Tracheal epithelial cell (primary cell): ENCODE measurements around the gene COA3. TPM values are rescaled to one million over a fixed set of nuclear protein-coding genes. Genes with fewer than 3 reads are reported as not detected.

ENCODE experiments used
- total RNA-seq: library from RNA; depleted of rRNA; stranded (reverse); fragments of >200 nt; gene quantifications from 2 replicates; pipeline ENCODE4 v1.2.1, GENCODE V29; 2014

Gene COA3, protein sequence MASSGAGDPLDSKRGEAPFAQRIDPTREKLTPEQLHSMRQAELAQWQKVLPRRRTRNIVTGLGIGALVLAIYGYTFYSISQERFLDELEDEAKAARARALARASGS
- total RNA-seq, result 71.3 and 76.9 TPM in 2 replicates

DNA sequence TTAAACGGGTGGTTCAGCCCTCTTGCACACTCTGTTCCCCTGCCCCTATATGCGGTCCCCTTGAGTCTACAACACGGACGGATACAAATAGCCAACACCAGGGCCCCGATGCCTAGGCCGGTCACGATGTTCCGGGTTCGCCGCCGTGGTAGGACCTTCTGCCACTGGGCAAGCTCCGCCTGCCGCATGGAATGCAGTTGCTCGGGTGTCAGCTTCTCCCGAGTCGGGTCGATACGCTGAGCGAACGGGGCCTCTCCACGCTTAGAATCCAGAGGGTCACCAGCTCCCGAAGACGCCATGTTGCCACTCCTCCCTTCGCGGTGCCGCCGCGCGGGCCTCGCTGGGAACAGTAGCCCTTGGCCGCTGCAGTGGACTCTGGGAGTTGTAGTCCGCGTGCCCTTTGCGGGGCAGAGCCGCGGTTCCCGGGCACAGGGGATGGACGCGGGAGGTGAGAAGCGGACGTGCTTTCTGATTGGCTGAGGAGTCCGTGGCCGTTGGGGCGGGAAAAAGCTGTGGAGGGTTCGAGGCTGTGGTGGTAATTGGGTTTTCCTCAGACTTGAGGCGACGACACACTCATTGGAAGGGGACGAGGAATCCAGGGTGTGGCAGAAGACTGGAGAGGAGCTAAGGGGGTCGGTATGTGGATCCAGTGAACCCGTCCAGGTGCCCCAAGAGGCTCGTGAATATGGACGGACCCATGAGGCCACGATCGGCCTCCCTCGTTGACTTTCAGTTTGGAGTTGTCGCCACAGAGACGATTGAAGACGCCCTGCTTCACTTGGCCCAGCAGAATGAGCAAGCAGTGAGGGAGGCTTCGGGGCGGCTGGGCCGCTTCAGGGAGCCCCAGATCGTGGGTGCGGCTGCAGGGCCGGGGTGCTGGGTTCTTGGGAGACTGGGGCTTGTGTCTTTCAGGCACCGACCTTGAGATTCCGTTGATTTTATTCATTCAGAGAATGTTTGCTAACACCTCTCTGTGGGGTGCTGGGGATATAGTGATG is at the start of gene COA3, which contains the start of gene CNTD1:
Gene COA3, minus strand, starts transcription at position 322 of the 998 bp plus-strand sequence. Its CDS starts 23 bp downstream, at position 299.
Gene CNTD1, plus strand, starts transcription at position 479 of the 998 bp plus-strand sequence. Its CDS starts 207 bp downstream, at position 686.

DNA sequence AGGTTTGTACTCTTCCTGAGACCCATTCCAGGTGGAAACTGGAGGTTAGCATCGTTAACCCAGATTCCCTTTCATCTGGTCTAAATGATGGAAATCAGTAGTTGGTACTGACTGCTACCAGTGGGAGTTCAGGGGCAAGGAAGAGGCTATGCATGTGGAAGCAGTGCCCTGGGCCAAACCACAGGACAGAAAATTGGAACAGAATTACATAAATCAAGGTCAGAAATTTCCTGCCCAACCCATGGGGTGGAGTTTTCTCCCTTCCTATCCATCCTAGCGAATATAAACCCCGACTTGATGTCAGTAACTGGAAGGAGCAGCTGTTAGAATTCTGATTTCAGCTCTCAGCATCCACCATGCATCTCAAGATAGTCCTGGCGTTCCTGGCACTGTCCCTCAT is 45.8 kb upstream of the COA3 start, which contains the start of gene AOC2:
Gene AOC2, plus strand, starts transcription at position 310 of the 400 bp plus-strand sequence. Its CDS starts 47 bp downstream, at position 357.

DNA sequence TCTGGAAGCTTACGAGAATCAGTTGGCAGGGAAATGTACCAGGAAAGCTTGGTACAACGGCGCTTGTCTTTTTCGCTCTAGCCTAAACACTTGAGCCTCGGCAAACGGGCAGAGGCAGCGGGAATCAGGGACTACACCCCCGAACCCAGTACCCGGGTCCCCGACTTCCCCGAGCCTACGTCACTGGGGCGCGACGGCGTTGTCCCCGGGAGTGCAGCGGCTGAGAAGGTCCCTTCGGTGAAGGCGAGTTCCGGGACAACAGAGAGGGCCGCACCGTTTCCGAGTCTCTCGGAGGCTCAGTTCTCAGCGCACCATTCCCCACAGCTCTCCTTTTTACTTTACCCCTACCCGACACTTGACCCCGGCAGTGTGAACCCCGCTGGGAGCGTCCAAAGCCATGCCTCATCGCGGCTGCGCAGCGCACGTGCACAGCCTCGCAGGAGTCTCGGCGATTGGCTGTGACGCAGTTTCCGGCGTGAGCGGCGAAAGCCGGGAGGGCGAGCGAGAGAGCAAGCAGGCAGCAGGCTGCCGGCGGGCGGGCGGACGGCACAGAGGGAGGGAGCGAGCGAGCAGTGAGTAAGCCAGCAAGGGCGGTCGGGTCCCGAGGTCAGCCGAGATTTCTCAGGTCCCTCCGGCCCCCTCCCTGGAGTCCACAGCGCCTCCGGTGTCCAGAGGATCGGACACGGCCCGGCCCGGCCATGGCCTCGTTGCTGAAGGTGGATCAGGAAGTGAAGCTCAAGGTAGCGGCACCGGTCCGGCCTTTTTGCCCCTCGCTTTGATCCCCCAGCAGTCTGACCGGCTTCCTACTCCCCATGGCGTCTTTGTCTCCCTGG is 34.6 kb upstream of the COA3 start, which contains the start of gene PSME3:
Gene PSME3, plus strand, starts transcription at position 464 of the 833 bp plus-strand sequence. Its CDS starts 235 bp downstream, at position 699.

GRCh38 chr17:42779936-42780850 is 18.3 kb downstream of the COA3 start, which contains the start of gene WNK4:
Gene WNK4 (plus strand): TSS chr17:42780610. CDS start chr17:42780699, 89 bp downstream.

GRCh38 chr17:42773290-42774035 is 25.0 kb downstream of the COA3 start, which contains the start of gene VPS25:
Gene VPS25 (plus strand): TSS chr17:42773449. CDS start chr17:42773476, 27 bp downstream.

DNA sequence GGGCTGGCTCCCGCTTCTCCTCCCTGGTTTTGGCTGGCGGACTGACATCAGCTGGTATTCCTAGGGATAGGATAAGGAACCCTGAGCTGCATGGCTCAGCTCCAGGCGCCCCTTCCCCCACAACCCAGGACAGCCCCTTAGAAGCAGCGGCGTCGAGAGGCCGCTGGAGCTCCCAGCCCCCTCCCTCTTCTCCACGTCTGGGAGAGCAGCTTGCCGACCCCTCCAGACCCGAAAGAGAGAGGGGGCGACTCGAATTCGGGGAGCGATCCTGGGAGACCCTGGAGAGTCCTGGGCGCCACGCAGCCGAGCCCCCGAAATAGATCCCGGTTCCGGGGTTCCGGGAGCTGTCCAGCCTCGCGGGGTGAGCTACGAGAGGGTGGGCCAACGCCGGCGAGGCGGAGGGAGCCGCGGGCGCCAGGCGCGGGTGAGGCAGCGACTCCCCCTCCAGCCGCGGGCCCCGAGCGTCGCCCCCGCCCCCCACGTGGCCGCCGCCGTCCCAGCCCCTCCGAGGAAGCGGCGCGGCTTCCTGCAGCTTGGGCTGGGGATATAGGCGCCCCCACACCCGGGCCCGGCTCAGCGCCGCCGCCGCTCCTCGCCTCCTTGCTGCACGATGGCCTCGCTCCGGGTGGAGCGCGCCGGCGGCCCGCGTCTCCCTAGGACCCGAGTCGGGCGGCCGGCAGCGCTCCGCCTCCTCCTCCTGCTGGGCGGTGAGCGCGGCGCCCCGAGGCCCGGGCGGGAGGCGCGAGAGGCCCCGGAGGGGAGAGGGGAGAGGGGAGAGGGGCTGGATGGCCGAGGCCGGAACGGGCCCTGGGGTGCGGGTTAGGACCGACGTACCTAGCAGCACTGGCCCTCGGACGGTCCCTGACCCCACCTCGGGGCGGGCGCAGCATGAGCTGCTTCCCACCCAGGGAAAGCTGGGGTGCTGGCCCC is 37.6 kb downstream of the COA3 start, which contains the start of gene RAMP2:
Gene RAMP2, plus strand, starts transcription at position 576 of the 930 bp plus-strand sequence. Its CDS starts 35 bp downstream, at position 611.

Other genes with a start within 250 kb of the COA3 start
- 8.5 and 19.5 TPM in 2 replicates for gene HSD17B1, start 245.8 kb downstream of the COA3 start, total RNA-seq
- gene COASY, start 236.6 kb downstream of the COA3 start, total RNA-seq, result 13.7 and 14.9 TPM in 2 replicates
- 30.3 and 32.0 TPM in 2 replicates for gene MLX, start 231.6 kb downstream of the COA3 start, total RNA-seq
- 1.1 and 1.9 TPM in 2 replicates for gene PSMC3IP, start 221.0 kb downstream of the COA3 start, total RNA-seq
- gene RETREG3, start 189.3 kb downstream of the COA3 start, total RNA-seq, result 73.3 and 85.5 TPM in 2 replicates
- 15.6 and 31.1 TPM in 2 replicates for gene TUBG1, start 189.0 kb downstream of the COA3 start, total RNA-seq
- gene TUBG2, start 139.4 kb downstream of the COA3 start, total RNA-seq, result 4.8 and 7.2 TPM in 2 replicates
- 15.7 and 33.5 TPM in 2 replicates for gene PLEKHH3, start 121.7 kb downstream of the COA3 start, total RNA-seq
- 0.21 and 2.9 TPM in 2 replicates for gene CCR10, start 116.9 kb downstream of the COA3 start, total RNA-seq
- gene CNTNAP1, start 116.2 kb downstream of the COA3 start, total RNA-seq, result under 0.01 and 2.2 TPM in 2 replicates
- gene EZH1, start 53.7 kb downstream of the COA3 start, total RNA-seq, result 8.9 and 12.1 TPM in 2 replicates
- not detected in 2 replicates for gene RAMP2, start 37.5 kb downstream of the COA3 start, total RNA-seq
- gene VPS25, start 25.3 kb downstream of the COA3 start, total RNA-seq, result 66.1 and 83.6 TPM in 2 replicates
- gene WNK4, start 18.1 kb downstream of the COA3 start, total RNA-seq, result 0.96 TPM in 1 of 2 replicates, not detected in the other
- not detected in 2 replicates for gene CNTD1, start 157 bp upstream of the COA3 start, total RNA-seq
- 113 and 117 TPM in 2 replicates for gene BECN1, start 25.6 kb upstream of the COA3 start, total RNA-seq
- 65.2 and 83.6 TPM in 2 replicates for gene PSME3, start 34.7 kb upstream of the COA3 start, total RNA-seq
- gene AOC2, start 45.9 kb upstream of the COA3 start, total RNA-seq, result 0.96 and 1.5 TPM in 2 replicates
- gene AOC3, start 52.5 kb upstream of the COA3 start, total RNA-seq, result under 0.01 and 0.24 TPM in 2 replicates
- under 0.01 TPM in 1 of 2 replicates, not detected in the other for gene G6PC1, start 102.1 kb upstream of the COA3 start, total RNA-seq
- gene AARSD1, start 165.8 kb upstream of the COA3 start, total RNA-seq, result 11.9 and 14.0 TPM in 2 replicates
- gene PTGES3L, start 181.4 kb upstream of the COA3 start, total RNA-seq, result 0.21 and 0.24 TPM in 2 replicates
- gene RUNDC1, start 181.9 kb upstream of the COA3 start, total RNA-seq, result 8.7 and 9.4 TPM in 2 replicates
- gene RPL27, start 199.7 kb upstream of the COA3 start, total RNA-seq, result 1,542 and 1,825 TPM in 2 replicates
- 2.1 and 10.4 TPM in 2 replicates for gene IFI35, start 208.1 kb upstream of the COA3 start, total RNA-seq
- 94.8 and 149 TPM in 2 replicates for gene VAT1, start 223.7 kb upstream of the COA3 start, total RNA-seq
- 0.24 TPM in 1 of 2 replicates, not detected in the other for gene RND2, start 226.5 kb upstream of the COA3 start, total RNA-seq